ACHN (cell line): ENCODE data around the gene ITGB1BP1.

Experiments
- DNase-seq: peaks from one replicate; pipeline ENCODE4 v3.0.0-alpha.2; 2015
- in situ Hi-C: cut with HindIII; loops from 2 replicates; pipeline ENCODE4 v1.10.0; 2017; ENCODE audit warnings: low sequenced_read_pairs, low pct_ligation_motif_present, low pct_unique_long_range_greater_than_20kb

ITGB1BP1 gene

GRCh38 chr2:9360110-9360509, 63.2 kb downstream of the ITGB1BP1 start:
- in situ Hi-C loops, result no loop called here
- DNase-seq, result no peak

- in situ Hi-C loops, result no loop called here
- DNase-seq, result no peak
These were observed 63.9 kb downstream of the ITGB1BP1 start for GRCh38 chr2:9359463-9359862.

GRCh38 chr2:9358846-9359245, 64.5 kb downstream of the ITGB1BP1 start:
- DNase-seq, result no peak
- in situ Hi-C loops, result no loop called here

GRCh38 chr2:9356261-9356660, 67.1 kb downstream of the ITGB1BP1 start:
- in situ Hi-C loops, result no loop called here
- no peak for DNase-seq

- DNase-seq, result no peak
- in situ Hi-C loops, result no loop called here
These were observed 67.6 kb downstream of the ITGB1BP1 start for GRCh38 chr2:9355716-9356115.

GRCh38 chr2:9355270-9355669, 68.1 kb downstream of the ITGB1BP1 start:
- no peak for DNase-seq
- in situ Hi-C loops, result no loop called here

DNA sequence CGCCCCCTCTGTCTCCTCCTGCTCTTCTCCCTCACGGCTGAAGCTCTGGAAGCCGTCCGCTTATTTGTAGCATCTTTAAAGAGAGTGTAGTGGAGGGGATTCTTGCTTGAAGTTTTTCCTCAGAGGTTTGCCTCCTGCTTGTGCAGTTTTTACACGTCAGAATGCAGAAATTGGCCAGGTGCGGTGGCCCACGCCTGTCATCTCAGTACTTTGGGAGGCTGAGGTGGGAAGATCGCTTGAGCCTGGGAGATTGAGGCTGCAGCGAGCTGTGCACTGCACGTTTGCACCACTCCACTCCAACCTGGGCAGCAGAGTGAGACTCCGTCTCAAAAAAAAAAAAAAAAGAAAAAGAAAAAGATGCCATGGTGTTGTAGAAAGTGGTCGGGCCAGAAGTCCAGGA, 69.0 kb downstream of the ITGB1BP1 start:
- in situ Hi-C loops, result no loop called here
- no peak for DNase-seq
